Measurements from ENCODE around the gene GLDC. TPM values are rescaled to one million over a fixed set of nuclear protein-coding genes. Genes with fewer than 3 reads are reported as not detected.
A peak's percentile ranks its signal among the peaks of the same experiment; 100 is the strongest.
"Not testable (repeated sequence)": the region's sequence is repeated elsewhere in the genome, so short reads cannot be mapped to it uniquely, and the experiment has no call there.

The GLDC gene
- total RNA-seq (not detected), polyA plus RNA-seq (under 1 TPM in 3 of 4 donors, not detected in 1; 0.25 to 0.38 (median 0.33) TPM)

DNA sequence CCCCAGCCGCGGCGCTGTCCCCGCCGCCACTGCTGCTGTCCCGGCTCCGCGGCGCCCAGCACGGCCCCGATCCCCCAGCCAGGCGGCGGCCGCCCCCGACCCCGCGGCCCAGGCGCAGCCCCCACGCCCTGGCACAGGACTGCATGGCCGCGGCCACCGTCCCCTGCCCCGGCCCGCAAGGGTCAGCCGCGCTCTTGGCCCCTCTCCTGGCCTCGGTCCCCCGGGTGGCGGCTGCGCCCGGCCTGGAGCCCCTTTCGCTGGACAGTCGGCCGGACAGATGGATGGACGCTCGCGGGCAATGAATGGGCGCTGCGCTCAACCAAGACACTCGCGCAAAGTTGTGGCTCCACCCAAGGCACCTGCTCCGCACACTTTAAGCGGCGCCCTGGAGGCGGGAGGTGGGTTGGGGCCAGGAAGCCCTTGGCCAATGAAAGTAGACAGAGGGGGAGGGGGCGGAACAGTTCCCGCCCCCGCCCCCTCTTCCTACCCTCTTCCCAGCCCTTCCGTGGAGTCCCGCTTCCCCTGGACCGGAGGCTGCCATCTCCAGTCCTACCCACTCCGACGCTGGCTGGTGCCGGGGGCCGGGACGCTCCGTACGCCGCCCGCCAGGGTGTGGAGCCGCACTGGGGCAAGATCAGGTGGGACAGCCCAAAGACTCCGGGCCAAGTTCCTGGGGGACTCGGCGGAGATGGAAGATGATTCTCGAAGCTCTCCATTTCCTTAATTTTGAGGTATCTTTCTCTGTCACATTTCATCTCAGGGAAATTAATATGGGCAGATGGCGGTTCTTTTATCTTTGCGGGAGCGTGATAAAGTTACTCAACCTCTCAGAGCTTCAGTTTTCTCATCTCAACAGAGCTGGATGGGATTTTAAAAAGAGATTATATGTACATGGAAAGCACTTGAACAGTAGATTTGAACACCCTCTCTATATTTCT is at the start of gene GLDC:
TSS of gene GLDC (minus strand) at position 375 of the 938 bp plus-strand sequence. CDS start at position 145, 230 bp downstream.
- Mint-ChIP-seq H3K4me1 (peaks cover 12 to 22% (median 13%) of the 10 kb centered on the region in 4 donors), H3K36me3 (no peaks in the 10 kb centered on the region), H3K27me3 (peaks cover 75% of the 10 kb centered on the region), H3K9me3 (peaks cover 0 to 4% (median 0%) of the 10 kb centered on the region in 7 donors), H3K27ac (peak within 1 kb of the TSS in 1 of 3 donors; percentile 64), H3K4me3 (peak within 1 kb of the TSS; percentile 71 to 87 (median 85))
- no peaks in the 10 kb centered on the region for H3K36me3 ChIP-seq (ENCODE audit: control insufficient read depth, insufficient read depth, low read length)
- DNase-seq: peak; percentile 4 to 53 (median 26)
- ATAC-seq (ENCODE audit: low read depth in 2 of 2): peak; percentile 62 to 63
- H3K4me3 ChIP-seq (ENCODE audit: low read depth, low read length): peak within 1 kb of the TSS; percentile 31
- H3K27me3 ChIP-seq (ENCODE audit: control insufficient read depth, insufficient read depth, low read length): peaks cover 26% of the 10 kb centered on the region
- peaks cover 22% of the 10 kb centered on the region for H3K4me1 ChIP-seq (ENCODE audit: control insufficient read depth, insufficient read depth, low read length, poor library complexity, severe bottlenecking)
- H3K9me3 ChIP-seq (ENCODE audit: control insufficient read depth in 2 of 2, low read length in 2 of 2): no peaks in the 10 kb centered on the region
- no peak within 1 kb of the TSS for H3K27ac ChIP-seq (ENCODE audit: insufficient read depth, low read length, poor library complexity, severe bottlenecking)

DNA sequence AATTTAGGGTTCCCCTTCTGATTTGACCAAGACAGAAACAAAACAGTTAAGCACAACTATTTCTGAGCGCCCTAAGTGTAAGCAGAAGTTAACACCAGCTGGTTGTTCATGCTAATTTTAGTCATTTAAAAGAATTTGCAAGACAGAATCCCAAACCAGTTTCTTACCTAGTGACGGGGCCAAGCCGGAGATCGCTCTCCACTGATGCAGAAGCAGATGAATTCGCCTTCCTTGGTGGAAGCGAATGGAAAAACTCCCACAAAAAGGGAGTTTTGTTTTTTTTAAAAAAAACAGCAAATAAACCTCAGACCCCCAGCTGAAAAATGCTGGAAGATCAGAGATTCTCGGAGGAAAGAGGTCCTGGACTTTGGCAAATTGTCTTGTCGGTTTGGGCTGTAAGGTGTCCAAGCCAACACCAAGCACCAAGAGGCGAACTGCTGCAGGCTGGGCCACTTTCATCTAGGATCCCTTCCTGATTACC is 47.4 kb upstream of the GLDC start:
- Mint-ChIP-seq H3K36me3 (peaks cover 6% of the 10 kb centered on the region), H3K27me3 (peaks cover 4% of the 10 kb centered on the region), H3K4me3 (no peak overlapping the region), H3K4me1 (peaks cover 0 to 2% (median 0%) of the 10 kb centered on the region in 4 donors), H3K9me3 (no peaks in the 10 kb centered on the region), H3K27ac (peak overlapping the region in 1 of 3 donors; percentile 45)
- Histone ChIP-seq H3K4me1 (ENCODE audit: control insufficient read depth, insufficient read depth, low read length, poor library complexity, severe bottlenecking) (no peaks in the 10 kb centered on the region), H3K9me3 (ENCODE audit: control insufficient read depth in 2 of 2, low read length in 2 of 2) (no peaks in the 10 kb centered on the region), H3K27me3 (ENCODE audit: control insufficient read depth, insufficient read depth, low read length) (no peaks in the 10 kb centered on the region), H3K36me3 (ENCODE audit: control insufficient read depth, insufficient read depth, low read length) (no peaks in the 10 kb centered on the region), H3K27ac (ENCODE audit: insufficient read depth, low read length, poor library complexity, severe bottlenecking) (no peak overlapping the region), H3K4me3 (ENCODE audit: low read depth, low read length) (no peak overlapping the region)
- ATAC-seq (ENCODE audit: low read depth in 2 of 2): no peak
- no peak for DNase-seq

DNA sequence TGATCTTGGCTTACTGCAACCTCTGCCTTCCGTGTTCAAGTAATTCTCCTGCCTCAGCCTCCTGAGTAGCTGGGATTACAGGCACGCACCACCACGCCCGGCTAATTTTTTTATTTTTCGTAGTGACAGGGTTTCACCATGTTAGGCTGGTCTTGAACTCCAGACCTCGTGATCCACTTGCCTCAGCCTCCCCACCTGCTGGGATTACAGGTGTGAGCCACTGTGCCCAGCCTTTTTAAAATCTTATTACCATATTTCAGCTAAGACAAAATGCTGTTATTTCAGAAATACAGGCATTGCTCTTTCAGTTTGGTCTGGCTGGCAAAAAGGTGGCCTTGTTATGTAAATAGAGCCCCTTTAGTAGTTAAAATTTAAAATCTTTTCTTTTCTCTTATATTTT is 46.9 kb upstream of the GLDC start:
- H3K4me1 ChIP-seq (ENCODE audit: control insufficient read depth, insufficient read depth, low read length, poor library complexity, severe bottlenecking): no peaks in the 10 kb centered on the region
- Mint-ChIP-seq H3K36me3 (peaks cover 6% of the 10 kb centered on the region), H3K27ac (peak overlapping the region in 1 of 3 donors; percentile 45), H3K4me1 (peaks cover 0 to 2% (median 0%) of the 10 kb centered on the region in 4 donors), H3K9me3 (no peaks in the 10 kb centered on the region), H3K4me3 (no peak overlapping the region), H3K27me3 (peaks cover 4% of the 10 kb centered on the region)
- no peaks in the 10 kb centered on the region for H3K36me3 ChIP-seq (ENCODE audit: control insufficient read depth, insufficient read depth, low read length)
- ATAC-seq (ENCODE audit: low read depth in 2 of 2): no peak
- no peaks in the 10 kb centered on the region for H3K27me3 ChIP-seq (ENCODE audit: control insufficient read depth, insufficient read depth, low read length)
- H3K4me3 ChIP-seq (ENCODE audit: low read depth, low read length): no peak overlapping the region
- no peaks in the 10 kb centered on the region for H3K9me3 ChIP-seq (ENCODE audit: control insufficient read depth in 2 of 2, low read length in 2 of 2)
- DNase-seq: no peak
- no peak overlapping the region for H3K27ac ChIP-seq (ENCODE audit: insufficient read depth, low read length, poor library complexity, severe bottlenecking)

DNA sequence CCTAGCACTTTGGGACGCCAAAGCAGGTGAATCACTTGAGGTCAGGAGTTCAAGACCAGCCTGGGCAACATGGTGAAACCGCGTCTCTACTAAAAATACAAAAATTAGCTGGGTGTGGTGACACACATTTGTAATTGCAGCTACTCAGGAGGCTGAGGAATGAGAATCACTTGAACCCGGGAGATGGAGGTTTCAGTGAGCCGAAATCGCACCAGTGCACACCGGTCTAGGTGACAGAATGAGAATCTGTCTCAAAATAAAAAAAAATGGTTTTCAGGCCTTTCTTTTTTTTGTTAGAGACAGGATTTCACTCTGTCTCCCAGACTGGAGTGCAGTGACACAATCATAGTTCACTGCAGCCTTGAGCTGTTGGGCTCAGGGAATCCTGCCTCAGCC is 45.1 kb upstream of the GLDC start:
- DNase-seq; H3K36me3 Mint-ChIP-seq; H3K27me3 ChIP-seq (ENCODE audit: control insufficient read depth, insufficient read depth, low read length); H3K27me3 Mint-ChIP-seq; ATAC-seq (ENCODE audit: low read depth in 2 of 2); H3K4me3 ChIP-seq (ENCODE audit: low read depth, low read length); H3K27ac ChIP-seq (ENCODE audit: insufficient read depth, low read length, poor library complexity, severe bottlenecking); H3K27ac Mint-ChIP-seq; H3K4me1 ChIP-seq (ENCODE audit: control insufficient read depth, insufficient read depth, low read length, poor library complexity, severe bottlenecking); H3K36me3 ChIP-seq (ENCODE audit: control insufficient read depth, insufficient read depth, low read length); H3K4me1 Mint-ChIP-seq; H3K9me3 Mint-ChIP-seq; H3K9me3 ChIP-seq (ENCODE audit: control insufficient read depth in 2 of 2, low read length in 2 of 2); H3K4me3 Mint-ChIP-seq: not testable (repeated sequence)

DNA sequence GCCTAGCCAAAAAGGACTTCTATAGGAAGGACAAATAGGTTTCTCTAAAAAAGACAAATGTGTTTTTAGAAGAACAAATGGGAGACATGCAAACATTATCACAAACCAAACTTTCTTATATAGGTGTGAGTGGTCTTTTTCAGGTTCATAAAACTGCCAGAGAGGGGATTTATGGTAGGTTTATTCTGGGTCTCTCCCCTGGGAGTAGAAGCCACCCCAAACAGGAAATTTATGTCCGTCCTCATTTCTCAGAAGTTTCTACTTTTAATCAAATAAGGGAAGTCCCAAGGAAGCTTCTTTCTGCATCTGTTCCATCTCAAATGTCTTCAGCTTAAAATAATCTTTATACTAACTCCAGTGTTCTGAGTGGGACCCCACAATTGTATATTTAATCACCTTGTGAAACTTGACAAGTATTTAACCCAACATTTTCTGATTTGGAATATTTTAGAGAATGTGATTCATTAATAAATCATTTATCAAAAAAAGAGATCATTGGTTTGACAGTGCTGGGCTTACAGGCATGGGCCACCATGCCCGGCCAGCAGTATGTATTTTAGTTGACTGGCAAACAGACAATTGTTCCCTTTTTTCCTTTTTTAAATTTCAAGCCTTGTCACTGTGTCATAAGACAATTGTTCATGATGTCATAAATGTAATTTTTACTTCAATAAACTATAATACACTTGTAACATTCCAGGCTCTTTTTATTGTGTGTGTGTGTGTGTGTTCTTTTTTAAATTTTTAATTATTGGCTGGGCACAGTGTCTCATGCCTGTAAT is 44.6 kb upstream of the GLDC start:
- no peak overlapping the region for H3K4me3 ChIP-seq (ENCODE audit: low read depth, low read length)
- Mint-ChIP-seq H3K36me3 (peaks cover 6% of the 10 kb centered on the region), H3K9me3 (no peaks in the 10 kb centered on the region), H3K27ac (no peak overlapping the region), H3K4me3 (peak overlapping the region in 2 of 4 donors; percentile 21 to 41), H3K27me3 (peaks cover 4% of the 10 kb centered on the region), H3K4me1 (peaks cover 0 to 4% (median under 1%) of the 10 kb centered on the region in 4 donors)
- H3K4me1 ChIP-seq (ENCODE audit: control insufficient read depth, insufficient read depth, low read length, poor library complexity, severe bottlenecking): no peaks in the 10 kb centered on the region
- H3K9me3 ChIP-seq (ENCODE audit: control insufficient read depth in 2 of 2, low read length in 2 of 2): no peaks in the 10 kb centered on the region
- DNase-seq: no peak
- no peaks in the 10 kb centered on the region for H3K27me3 ChIP-seq (ENCODE audit: control insufficient read depth, insufficient read depth, low read length)
- no peak for ATAC-seq (ENCODE audit: low read depth in 2 of 2)
- H3K27ac ChIP-seq (ENCODE audit: insufficient read depth, low read length, poor library complexity, severe bottlenecking): no peak overlapping the region
- H3K36me3 ChIP-seq (ENCODE audit: control insufficient read depth, insufficient read depth, low read length): no peaks in the 10 kb centered on the region

DNA sequence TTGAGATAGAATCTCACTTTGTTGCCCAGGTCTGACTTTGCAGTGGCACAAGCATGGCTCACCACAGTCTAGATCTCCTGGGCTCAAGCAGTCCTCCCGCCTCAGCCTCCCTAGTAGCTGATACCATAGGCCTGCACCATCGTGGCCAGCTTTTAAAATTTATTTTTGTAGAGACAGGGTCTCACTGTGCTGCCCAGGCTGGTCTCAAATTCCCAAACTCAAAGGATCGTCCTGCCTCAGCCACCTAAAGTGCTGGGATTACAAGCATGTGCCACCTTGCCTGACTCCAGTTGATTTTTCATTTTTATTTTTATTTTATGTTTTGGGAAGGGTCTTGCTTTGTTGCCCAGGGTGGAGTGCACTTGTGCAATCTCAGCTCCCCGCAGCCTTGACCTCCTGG is 41.7 kb upstream of the GLDC start:
- no peak overlapping the region for H3K27ac Mint-ChIP-seq
- H3K27me3 ChIP-seq (ENCODE audit: control insufficient read depth, insufficient read depth, low read length): no peaks in the 10 kb centered on the region
- H3K4me3 ChIP-seq (ENCODE audit: low read depth, low read length): no peak overlapping the region
- H3K27ac ChIP-seq (ENCODE audit: insufficient read depth, low read length, poor library complexity, severe bottlenecking): no peak overlapping the region
- peaks cover 10% of the 10 kb centered on the region for H3K36me3 Mint-ChIP-seq
- peaks cover 8 to 15% (median 9%) of the 10 kb centered on the region in 4 donors for H3K4me1 Mint-ChIP-seq
- DNase-seq (no peak), ATAC-seq (ENCODE audit: low read depth in 2 of 2) (no peak)
- no peak overlapping the region for H3K4me3 Mint-ChIP-seq
- no peaks in the 10 kb centered on the region for H3K36me3 ChIP-seq (ENCODE audit: control insufficient read depth, insufficient read depth, low read length)
- no peaks in the 10 kb centered on the region for H3K9me3 ChIP-seq (ENCODE audit: control insufficient read depth in 2 of 2, low read length in 2 of 2)
- no peaks in the 10 kb centered on the region for H3K9me3 Mint-ChIP-seq
- peaks cover 6% of the 10 kb centered on the region for H3K4me1 ChIP-seq (ENCODE audit: control insufficient read depth, insufficient read depth, low read length, poor library complexity, severe bottlenecking)
- H3K27me3 Mint-ChIP-seq: no peaks in the 10 kb centered on the region

DNA sequence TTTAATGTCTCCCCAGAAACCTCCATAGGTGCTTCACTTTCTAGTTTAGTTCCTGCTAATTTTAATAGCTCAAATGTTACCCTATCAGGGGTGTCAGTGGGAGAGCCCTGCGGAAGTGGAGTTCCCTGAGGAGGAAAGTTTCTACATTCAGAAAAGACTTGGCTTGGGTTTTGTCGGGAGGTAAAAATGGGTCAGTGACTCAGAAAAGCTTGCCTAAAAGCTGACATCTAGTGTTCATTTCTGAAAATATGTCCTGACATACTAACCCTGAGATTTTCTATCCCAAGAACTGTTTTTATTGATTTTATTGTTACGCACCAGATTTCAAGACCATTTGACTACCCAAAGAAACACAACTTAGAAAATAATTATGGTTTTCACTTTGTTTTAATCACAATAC is 40.9 kb upstream of the GLDC start:
- Mint-ChIP-seq H3K9me3 (no peaks in the 10 kb centered on the region), H3K36me3 (peaks cover 10% of the 10 kb centered on the region), H3K4me1 (peaks cover 10 to 17% (median 14%) of the 10 kb centered on the region in 4 donors), H3K27me3 (no peaks in the 10 kb centered on the region), H3K27ac (peak overlapping the region in 1 of 3 donors; percentile 36), H3K4me3 (no peak overlapping the region)
- no peaks in the 10 kb centered on the region for H3K9me3 ChIP-seq (ENCODE audit: control insufficient read depth in 2 of 2, low read length in 2 of 2)
- no peak overlapping the region for H3K27ac ChIP-seq (ENCODE audit: insufficient read depth, low read length, poor library complexity, severe bottlenecking)
- ATAC-seq (ENCODE audit: low read depth in 2 of 2) (no peak), DNase-seq (no peak)
- H3K4me3 ChIP-seq (ENCODE audit: low read depth, low read length): no peak overlapping the region
- no peaks in the 10 kb centered on the region for H3K27me3 ChIP-seq (ENCODE audit: control insufficient read depth, insufficient read depth, low read length)
- peaks cover 11% of the 10 kb centered on the region for H3K4me1 ChIP-seq (ENCODE audit: control insufficient read depth, insufficient read depth, low read length, poor library complexity, severe bottlenecking)
- H3K36me3 ChIP-seq (ENCODE audit: control insufficient read depth, insufficient read depth, low read length): no peaks in the 10 kb centered on the region
